Central memory CD4-positive, alpha-beta T cell (primary cell): ENCODE results near the gene GTPBP8.
"Not testable (repeated sequence)": the region's sequence is repeated elsewhere in the genome, so short reads cannot be mapped to it uniquely, and the experiment has no call there.

ENCODE experiments used
- DNase-seq: peaks from one replicate; pipeline ENCODE4 v3.0.0; 2022

Gene GTPBP8

DNA sequence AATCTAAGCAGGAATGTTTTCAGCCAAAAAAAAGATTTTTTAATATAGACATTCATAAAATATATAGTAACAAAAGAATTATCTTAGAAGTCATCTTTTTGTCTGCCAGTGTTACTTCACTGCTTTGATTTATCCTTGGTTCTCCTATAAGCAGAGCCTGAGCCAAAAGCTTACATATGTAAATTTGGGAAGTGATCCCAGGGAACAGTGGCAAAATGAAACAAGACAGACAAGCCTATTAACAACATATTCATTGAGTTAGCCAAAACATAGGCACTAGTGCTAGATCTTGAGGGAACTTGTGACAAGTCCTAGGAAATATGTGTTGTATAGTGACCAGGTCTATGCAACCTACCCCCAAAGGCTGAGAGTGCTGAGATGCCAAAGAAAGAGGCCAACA, 11.3 kb downstream of the GTPBP8 start:
- no peak for DNase-seq

GRCh38 chr3:113002679-113003078, 11.9 kb downstream of the GTPBP8 start:
- no peak for DNase-seq

DNA sequence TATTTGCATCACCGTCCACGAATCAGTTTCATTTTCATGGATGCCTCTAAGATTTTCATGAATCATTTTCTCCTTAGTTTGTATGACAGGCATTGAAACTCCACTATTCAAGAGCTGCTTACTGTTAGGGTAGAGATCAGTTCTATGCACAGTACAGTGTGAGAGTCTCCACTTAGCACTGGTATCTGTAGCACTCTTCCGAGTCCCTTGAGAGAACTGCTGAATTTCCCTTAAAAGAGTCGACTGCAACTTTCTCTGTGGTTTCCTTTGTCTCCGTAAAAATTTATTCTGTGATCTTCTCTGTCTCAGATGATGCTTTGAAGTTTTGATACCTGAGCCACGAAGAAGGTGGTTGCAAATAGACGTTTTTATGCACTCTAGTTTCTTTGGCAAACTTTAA, 14.8 kb downstream of the GTPBP8 start:
- DNase-seq: peak; percentile 69

GRCh38 chr3:113006359-113007056, 15.7 kb downstream of the GTPBP8 start:
- DNase-seq: no peak

DNA sequence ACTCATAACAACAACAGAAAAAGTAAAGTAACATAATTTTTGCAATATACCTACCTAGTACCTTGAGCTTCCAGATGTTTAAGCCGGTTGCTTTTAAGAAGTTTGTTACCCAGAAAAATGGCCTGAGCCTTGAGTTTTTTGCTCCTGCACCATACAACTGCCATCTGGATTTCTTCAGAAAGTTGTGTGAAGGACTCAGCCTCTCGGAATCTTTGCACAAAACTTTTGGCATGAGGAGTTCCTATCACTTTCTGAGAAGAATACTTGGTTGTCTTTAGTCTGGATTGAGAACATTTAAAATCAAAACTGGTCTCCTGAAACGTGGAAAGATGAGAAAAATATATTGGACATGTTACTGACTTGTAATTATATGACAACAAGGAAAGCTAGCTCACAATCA, 17.3 kb downstream of the GTPBP8 start:
- no peak for DNase-seq

DNA sequence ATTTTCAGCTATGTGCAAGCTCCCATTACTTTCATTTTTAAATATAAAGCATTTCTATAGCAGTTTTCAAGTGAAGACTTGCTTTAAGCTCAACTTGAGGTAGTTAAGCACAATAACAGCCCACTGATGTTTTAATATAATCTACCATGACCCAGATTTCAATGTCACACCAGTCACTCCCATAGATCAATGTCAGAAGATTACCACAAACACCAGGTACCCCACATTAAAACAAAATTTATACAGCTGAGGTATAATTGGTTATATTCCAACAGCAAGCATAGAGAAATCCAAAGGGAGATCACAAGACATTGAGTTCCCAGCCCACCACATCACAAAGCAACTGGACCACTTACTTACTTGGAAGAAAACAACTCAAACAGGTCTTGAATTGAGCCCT, 22.8 kb downstream of the GTPBP8 start:
- no peak for DNase-seq

- DNase-seq: no peak
Measured at GRCh38 chr3:113018536-113019181, 27.9 kb downstream of the GTPBP8 start.

- DNase-seq: peak; percentile 81
Measured at GRCh38 chr3:113019182-113020137, 28.7 kb downstream of the GTPBP8 start.

- DNase-seq: no peak
Measured at GRCh38 chr3:113021471-113021870, 30.7 kb downstream of the GTPBP8 start.

DNA sequence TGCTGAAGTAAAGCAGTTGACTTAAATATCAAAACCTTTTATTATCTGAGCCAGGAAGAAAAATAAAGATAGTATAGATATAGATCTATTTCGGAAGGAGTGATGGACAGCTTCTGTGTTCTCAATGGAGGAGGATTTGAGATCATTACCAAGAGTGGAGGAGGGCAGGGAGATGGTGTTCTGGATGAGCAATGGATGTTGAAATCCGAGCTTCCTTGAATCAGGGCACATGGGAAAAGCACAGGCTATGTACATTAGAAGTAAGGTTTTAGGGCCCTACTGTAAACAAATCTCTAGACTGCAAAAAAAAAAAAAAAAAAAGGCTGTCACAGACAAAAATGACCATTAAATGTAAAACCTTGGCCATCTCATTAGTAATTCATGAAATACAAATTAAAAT, 43.2 kb downstream of the GTPBP8 start:
- DNase-seq: no peak

- peak; percentile 37 for DNase-seq
Measured at GRCh38 chr3:113035387-113035982, 44.7 kb downstream of the GTPBP8 start.

DNA sequence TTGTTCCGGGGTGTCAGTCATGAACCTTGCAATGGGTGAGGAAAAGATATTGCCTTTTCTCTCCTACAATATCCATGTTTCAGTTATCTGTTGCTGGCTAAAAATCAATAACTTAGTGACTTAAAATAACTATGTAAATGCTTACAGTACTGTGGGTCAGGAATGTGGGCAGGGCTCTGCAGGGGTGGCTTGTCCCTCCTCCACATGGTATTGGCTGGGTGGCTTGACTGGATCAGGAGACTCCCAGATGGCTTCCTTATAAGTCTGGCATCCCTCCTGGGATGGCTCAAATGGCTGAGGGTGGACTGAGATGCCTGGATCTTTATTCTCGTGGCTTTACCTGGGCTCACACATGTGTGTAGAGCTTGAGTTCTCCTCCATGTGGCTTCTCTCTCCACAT, 47.5 kb downstream of the GTPBP8 start:
- DNase-seq: no peak

DNA sequence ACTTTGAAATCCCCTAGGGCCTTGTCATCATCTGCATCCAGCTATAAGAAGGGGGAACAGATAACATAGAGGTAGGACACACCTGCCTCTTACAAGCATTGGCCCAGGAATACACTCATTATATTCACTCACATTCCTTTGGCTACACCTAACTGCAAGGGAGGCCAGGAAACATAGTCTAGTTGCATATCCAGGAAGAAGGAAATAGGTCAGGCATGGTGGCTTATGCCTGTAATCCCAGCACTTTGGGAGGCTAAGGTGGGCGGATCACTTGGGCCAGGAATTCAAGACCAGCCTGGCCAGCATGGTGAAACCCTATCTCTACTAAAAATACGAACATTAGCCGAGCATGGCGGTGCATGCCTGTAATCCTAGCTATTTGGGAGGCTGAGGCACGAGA, 48.8 kb downstream of the GTPBP8 start:
- no peak for DNase-seq

GRCh38 chr3:113040231-113040630, 49.4 kb downstream of the GTPBP8 start:
- no peak for DNase-seq

DNA sequence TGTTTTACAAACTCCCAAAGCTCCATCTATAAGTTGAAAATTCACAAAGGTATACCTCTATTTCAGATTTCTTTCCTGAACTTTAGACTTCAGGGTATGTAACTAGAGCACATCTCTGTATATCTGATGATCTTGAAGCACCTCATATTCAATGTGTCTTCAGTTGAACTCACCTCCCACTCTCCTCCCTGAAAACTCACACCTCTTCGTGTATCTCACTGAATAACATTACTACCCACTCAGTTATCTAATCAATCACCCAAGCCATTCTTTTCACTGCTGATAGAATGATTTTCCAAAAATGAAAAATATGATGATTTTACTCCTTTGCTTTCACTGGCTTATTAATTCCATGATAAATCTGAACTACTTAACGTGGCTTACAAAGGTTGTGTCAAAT, 52.9 kb downstream of the GTPBP8 start:
- no peak for DNase-seq

GRCh38 chr3:113046186-113046965, 55.6 kb downstream of the GTPBP8 start:
- not testable (repeated sequence) for DNase-seq

GRCh38 chr3:113051302-113051711, 60.5 kb downstream of the GTPBP8 start:
- peak; percentile 75 for DNase-seq
